Fibroblast of lung (primary cell): ENCODE results near the gene SLX9.

Experiments
- CTCF ChIP-seq, 2 donors: IDR thresholded peaks in 1 of 2; conservative IDR thresholded peaks in 1 of 2; 1 replicate in 1 of 2; 2 replicates in 1 of 2; pipeline ENCODE4 v1.5.1; 2011 to 2012; ENCODE audit warnings: low read length in 2 of 2, control low read depth in 1 of 2, inconsistent platforms in 1 of 2, low read depth in 1 of 2, mild to moderate bottlenecking in 1 of 2
- EZH2 ChIP-seq: IDR thresholded peaks from 2 replicates; pipeline ENCODE4 v1.5.1; 2012; ENCODE audit warnings: low read length, control low read depth, mild to moderate bottlenecking; ENCODE audit errors: missing control alignments

- TF ChIP-seq CTCF (conservative IDR thresholded peaks at IDR 0.05 in 1 of 2, IDR thresholded peaks at IDR 0.05 in 1 of 2; ENCODE audit: low read depth in 1 of 2, low read length in 2 of 2) (no peak), EZH2 (no peak)
Observed at GRCh38 chr21:44967082-44968047, 27.5 kb downstream of the SLX9 start.
